ENCODE data around the gene VAPB.

DNA sequence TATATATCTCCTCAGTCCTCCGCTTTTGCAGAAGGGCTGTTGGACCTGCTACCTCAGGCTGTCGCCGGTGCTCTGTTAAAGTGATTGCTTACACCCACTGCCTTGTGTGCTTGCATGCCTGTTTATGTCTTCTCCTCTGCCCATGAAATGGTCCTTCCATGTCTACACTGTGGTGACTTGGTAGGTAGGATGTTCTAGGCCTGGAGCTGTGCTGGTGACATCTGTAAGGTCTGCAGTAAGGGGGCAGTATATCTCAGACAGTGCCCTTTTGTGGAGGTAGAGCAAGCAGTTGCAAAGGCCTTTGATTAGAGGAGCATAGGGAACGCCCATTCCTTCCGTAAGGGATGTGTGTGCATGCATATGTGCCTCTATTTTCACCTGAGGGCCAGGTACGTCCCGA lies 40.3 kb downstream of the VAPB start:
- TF ChIP-seq, protein P1, sequence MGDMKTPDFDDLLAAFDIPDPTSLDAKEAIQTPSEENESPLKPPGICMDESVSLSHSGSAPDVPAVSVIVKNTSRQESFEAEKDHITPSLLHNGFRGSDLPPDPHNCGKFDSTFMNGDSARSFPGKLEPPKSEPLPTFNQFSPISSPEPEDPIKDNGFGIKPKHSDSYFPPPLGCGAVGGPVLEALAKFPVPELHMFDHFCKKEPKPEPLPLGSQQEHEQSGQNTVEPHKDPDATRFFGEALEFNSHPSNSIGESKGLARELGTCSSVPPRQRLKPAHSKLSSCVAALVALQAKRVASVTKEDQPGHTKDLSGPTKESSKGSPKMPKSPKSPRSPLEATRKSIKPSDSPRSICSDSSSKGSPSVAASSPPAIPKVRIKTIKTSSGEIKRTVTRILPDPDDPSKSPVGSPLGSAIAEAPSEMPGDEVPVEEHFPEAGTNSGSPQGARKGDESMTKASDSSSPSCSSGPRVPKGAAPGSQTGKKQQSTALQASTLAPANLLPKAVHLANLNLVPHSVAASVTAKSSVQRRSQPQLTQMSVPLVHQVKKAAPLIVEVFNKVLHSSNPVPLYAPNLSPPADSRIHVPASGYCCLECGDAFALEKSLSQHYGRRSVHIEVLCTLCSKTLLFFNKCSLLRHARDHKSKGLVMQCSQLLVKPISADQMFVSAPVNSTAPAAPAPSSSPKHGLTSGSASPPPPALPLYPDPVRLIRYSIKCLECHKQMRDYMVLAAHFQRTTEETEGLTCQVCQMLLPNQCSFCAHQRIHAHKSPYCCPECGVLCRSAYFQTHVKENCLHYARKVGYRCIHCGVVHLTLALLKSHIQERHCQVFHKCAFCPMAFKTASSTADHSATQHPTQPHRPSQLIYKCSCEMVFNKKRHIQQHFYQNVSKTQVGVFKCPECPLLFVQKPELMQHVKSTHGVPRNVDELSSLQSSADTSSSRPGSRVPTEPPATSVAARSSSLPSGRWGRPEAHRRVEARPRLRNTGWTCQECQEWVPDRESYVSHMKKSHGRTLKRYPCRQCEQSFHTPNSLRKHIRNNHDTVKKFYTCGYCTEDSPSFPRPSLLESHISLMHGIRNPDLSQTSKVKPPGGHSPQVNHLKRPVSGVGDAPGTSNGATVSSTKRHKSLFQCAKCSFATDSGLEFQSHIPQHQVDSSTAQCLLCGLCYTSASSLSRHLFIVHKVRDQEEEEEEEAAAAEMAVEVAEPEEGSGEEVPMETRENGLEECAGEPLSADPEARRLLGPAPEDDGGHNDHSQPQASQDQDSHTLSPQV (IDR thresholded peaks at IDR 0.05): no peak
- TF ChIP-seq RELA (IDR thresholded peaks at IDR 0.05; ENCODE audit: borderline replicate concordance, partially characterized antibody): no peak
